ENCODE data around the gene SPATA6L. TPM values are rescaled to one million over a fixed set of nuclear protein-coding genes. Genes with fewer than 3 reads are reported as not detected.

The SPATA6L gene
- total and polyA plus RNA-seq, 10 of the 15 experiments (the other 5 are each of a cell fraction or from before 2014, with no cell fraction given) = 0.37 to 1.6 (median 0.91) TPM

DNA sequence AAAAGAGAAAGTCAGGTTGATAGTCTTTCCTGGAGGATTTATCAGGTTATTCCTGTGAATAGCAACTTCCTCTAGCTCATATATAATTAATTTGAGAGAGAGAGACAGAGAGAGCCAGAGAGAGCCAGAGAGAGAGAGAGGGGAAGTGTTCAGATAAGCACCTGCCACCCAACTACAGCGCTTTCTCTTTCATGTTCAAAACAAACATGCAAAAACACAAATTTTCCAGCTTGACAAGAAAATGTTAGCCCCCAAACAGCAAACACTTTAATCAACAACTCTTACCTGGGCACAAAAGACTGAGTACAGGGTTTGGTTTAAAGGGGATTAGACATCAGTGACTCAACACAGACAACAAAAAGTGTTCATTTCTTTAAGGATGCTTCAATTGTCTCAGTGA is 65.9 kb downstream of the SPATA6L start:
- ChIA-PET POLR2A (interaction anchor here (0.6 kb wide), 1 partner anchor 29 kb away, joined by 3 read pairs; no protein-coding TSS in a partner anchor), CTCF (interaction anchor here (0.7 to 1.2 kb wide), 5 partner anchors 15 to 213 kb away, joined by 3 read pairs; no protein-coding TSS in a partner anchor), SMC1A (ENCODE audit: uncharacterized antibody, unreplicated experiment) (interaction anchor here (0.9 to 1.1 kb wide), 4 partner anchors 17 to 208 kb away, joined by 3 to 4 read pairs (median 3); no protein-coding TSS in a partner anchor), RAD21 (ENCODE audit: unreplicated experiment) (interaction anchor here (0.6 kb wide), 1 partner anchor 239 kb away, joined by 3 read pairs; no protein-coding TSS in a partner anchor)
- in situ Hi-C loops (cut with MboI) = no loop called here
- H4K20me1 ChIP-seq (ENCODE audit: control insufficient read depth, insufficient read depth) = no peaks in the 10 kb centered on the region
- H3K9ac ChIP-seq (ENCODE audit: control insufficient read depth, insufficient read depth, low read length) = no peak overlapping the region
- no TSS peak for BruUV-seq (replicated peaks)
- WGBS (ENCODE audit: insufficient coverage, insufficient replicate concordance, low lambda C conversion rate, missing lambda C conversion rate) = 73% methylated on average over 1 of the region's 1 CpG
- DNase-seq (ENCODE audit: low read depth, low spot score) (no peak), FAIRE-seq (no peak), ATAC-seq (no peak)
- peaks cover 5% of the 10 kb centered on the region; the same call in 1 of the 2 replicates for H3K4me1 ChIP-seq (ENCODE audit: control insufficient read depth, insufficient read depth, low read length)
- intact Hi-C loops (cut with micrococcal nuclease; ENCODE audit: unreplicated experiment) = loop anchor here (5.0 kb wide), 1 partner anchor 147 kb away; no protein-coding TSS in a partner anchor
- TF ChIP-seq ZZZ3 (IDR thresholded peaks at IDR 0.05; ENCODE audit: control insufficient read depth, insufficient read length, low read depth) (peak; percentile 59), JUNB (IDR thresholded peaks at IDR 0.05) (no peak)
- H3K4me3 ChIP-seq = no peak overlapping the region
- H3K4me2 ChIP-seq (ENCODE audit: control insufficient read depth, insufficient read depth) = no peak overlapping the region
- no peak overlapping the region for H3K27ac ChIP-seq (ENCODE audit: control insufficient read depth, insufficient read depth)
- H3K27me3 ChIP-seq (replicated peaks in 1 of 2; ENCODE audit: control insufficient read depth in 2 of 2, insufficient read depth in 2 of 2, low read length in 1 of 2) = no peaks in the 10 kb centered on the region
- H3K79me2 ChIP-seq (ENCODE audit: control insufficient read depth, insufficient read depth, low read length) = no peaks in the 10 kb centered on the region
- no peaks in the 10 kb centered on the region for H3K36me3 ChIP-seq (ENCODE audit: control insufficient read depth in 2 of 2, insufficient read depth in 2 of 2, low read length in 1 of 2)
- H3K9me3 ChIP-seq (replicated peaks; ENCODE audit: control insufficient read depth, insufficient read depth, low read length) = no peaks in the 10 kb centered on the region; the same call in 2 of the 3 replicates
- H2AFZ ChIP-seq (ENCODE audit: control insufficient read depth, low read depth, low read length) = peak overlapping the region; percentile 41

DNA sequence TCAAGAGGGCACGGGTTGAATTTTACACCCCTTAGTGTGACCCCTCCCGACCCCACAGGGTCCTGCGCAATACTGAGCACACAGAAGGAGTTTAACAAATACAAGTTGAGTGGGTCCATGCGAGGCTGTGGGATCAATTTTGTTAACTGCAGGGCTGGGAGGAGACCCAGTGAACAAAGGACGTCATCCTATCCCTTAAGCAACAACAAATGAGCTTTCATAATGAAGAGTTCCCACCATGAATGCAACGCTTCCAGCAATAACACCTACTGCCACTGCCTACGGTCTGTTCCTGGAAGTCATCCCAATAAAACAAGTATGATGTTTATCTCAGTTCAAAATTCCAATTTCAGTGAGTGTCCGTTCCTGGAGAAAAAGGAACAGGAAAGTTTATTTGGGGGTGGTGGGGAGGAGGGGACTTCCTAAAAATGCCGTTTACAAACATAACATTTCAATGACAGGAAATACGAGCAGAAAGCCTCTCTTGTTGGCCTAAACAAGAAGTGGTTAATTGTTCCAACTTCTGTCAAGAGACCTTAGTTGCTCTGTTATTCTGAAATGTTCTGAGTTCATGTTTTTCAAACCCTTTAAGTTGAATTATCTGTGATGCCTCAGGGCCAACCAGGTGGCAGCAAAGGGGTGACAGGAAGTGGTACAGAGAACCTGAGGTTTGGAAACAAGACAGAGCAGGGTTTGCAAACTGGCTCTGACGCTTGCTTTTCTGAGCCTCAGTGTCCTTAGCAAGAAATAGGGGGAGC is 69.9 kb downstream of the SPATA6L start:
- Histone ChIP-seq H3K4me3 (no peak overlapping the region), H3K79me2 (ENCODE audit: control insufficient read depth, insufficient read depth, low read length) (no peaks in the 10 kb centered on the region), H3K9ac (ENCODE audit: control insufficient read depth, insufficient read depth, low read length) (no peak overlapping the region), H4K20me1 (ENCODE audit: control insufficient read depth, insufficient read depth) (no peaks in the 10 kb centered on the region), H3K4me1 (ENCODE audit: control insufficient read depth, insufficient read depth, low read length) (peaks cover 5% of the 10 kb centered on the region; the same call in 1 of the 2 replicates), H2AFZ (ENCODE audit: control insufficient read depth, low read depth, low read length) (peak overlapping the region; percentile 62), H3K36me3 (ENCODE audit: control insufficient read depth in 2 of 2, insufficient read depth in 2 of 2, low read length in 1 of 2) (no peaks in the 10 kb centered on the region), H3K27ac (ENCODE audit: control insufficient read depth, insufficient read depth) (no peak overlapping the region; the same call in 1 of the 2 replicates), H3K4me2 (ENCODE audit: control insufficient read depth, insufficient read depth) (no peak overlapping the region), H3K27me3 (replicated peaks in 1 of 2; ENCODE audit: control insufficient read depth in 2 of 2, insufficient read depth in 2 of 2, low read length in 1 of 2) (no peaks in the 10 kb centered on the region), H3K9me3 (replicated peaks; ENCODE audit: control insufficient read depth, insufficient read depth, low read length) (no peaks in the 10 kb centered on the region; the same call in 2 of the 3 replicates)
- intact Hi-C loops (cut with micrococcal nuclease; ENCODE audit: unreplicated experiment) = no loop called here
- ChIA-PET CTCF (interaction anchor here (0.6 kb wide), 1 partner anchor 166 kb away, joined by 3 read pairs; no protein-coding TSS in a partner anchor), SMC1A (ENCODE audit: uncharacterized antibody, unreplicated experiment) (interaction anchor here (0.7 kb wide), 1 partner anchor 10 kb away, joined by 3 read pairs; no protein-coding TSS in a partner anchor), RAD21 (ENCODE audit: unreplicated experiment) (no interaction called here), POLR2A (no interaction called here)
- in situ Hi-C loops (cut with MboI) = no loop called here
- peak; percentile 72 for FAIRE-seq
- BruUV-seq (replicated peaks) = no TSS peak
- DNase-seq (ENCODE audit: low read depth, low spot score) = peak; percentile 5
- WGBS (ENCODE audit: insufficient coverage, insufficient replicate concordance, low lambda C conversion rate, missing lambda C conversion rate) = 63% methylated on average over 11 of the region's 11 CpGs
- ATAC-seq = peak; percentile 60
- TF ChIP-seq RB1 (IDR thresholded peaks at IDR 0.05; ENCODE audit: borderline replicate concordance) (no peak), YY1 (IDR thresholded peaks at IDR 0.05; ENCODE audit: low read depth, low read length) (no peak), HDAC2 (IDR thresholded peaks at IDR 0.05) (no peak), BCL11A (IDR thresholded peaks at IDR 0.05; ENCODE audit: low read depth, low read length) (no peak), STAT1 (conservative IDR thresholded peaks at IDR 0.05) (no peak), YBX1 (IDR thresholded peaks at IDR 0.05) (no peak)
- TF ChIP-seq, protein P1, sequence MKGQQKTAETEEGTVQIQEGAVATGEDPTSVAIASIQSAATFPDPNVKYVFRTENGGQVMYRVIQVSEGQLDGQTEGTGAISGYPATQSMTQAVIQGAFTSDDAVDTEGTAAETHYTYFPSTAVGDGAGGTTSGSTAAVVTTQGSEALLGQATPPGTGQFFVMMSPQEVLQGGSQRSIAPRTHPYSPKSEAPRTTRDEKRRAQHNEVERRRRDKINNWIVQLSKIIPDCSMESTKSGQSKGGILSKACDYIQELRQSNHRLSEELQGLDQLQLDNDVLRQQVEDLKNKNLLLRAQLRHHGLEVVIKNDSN (IDR thresholded peaks at IDR 0.05; ENCODE audit: borderline replicate concordance, extremely low read length, insufficient read depth, low read depth, low read length) = no peak
- TF ChIP-seq, protein P2, sequence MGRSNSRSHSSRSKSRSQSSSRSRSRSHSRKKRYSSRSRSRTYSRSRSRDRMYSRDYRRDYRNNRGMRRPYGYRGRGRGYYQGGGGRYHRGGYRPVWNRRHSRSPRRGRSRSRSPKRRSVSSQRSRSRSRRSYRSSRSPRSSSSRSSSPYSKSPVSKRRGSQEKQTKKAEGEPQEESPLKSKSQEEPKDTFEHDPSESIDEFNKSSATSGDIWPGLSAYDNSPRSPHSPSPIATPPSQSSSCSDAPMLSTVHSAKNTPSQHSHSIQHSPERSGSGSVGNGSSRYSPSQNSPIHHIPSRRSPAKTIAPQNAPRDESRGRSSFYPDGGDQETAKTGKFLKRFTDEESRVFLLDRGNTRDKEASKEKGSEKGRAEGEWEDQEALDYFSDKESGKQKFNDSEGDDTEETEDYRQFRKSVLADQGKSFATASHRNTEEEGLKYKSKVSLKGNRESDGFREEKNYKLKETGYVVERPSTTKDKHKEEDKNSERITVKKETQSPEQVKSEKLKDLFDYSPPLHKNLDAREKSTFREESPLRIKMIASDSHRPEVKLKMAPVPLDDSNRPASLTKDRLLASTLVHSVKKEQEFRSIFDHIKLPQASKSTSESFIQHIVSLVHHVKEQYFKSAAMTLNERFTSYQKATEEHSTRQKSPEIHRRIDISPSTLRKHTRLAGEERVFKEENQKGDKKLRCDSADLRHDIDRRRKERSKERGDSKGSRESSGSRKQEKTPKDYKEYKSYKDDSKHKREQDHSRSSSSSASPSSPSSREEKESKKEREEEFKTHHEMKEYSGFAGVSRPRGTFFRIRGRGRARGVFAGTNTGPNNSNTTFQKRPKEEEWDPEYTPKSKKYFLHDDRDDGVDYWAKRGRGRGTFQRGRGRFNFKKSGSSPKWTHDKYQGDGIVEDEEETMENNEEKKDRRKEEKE (IDR thresholded peaks at IDR 0.05) = no peak
- TF ChIP-seq, protein P3, sequence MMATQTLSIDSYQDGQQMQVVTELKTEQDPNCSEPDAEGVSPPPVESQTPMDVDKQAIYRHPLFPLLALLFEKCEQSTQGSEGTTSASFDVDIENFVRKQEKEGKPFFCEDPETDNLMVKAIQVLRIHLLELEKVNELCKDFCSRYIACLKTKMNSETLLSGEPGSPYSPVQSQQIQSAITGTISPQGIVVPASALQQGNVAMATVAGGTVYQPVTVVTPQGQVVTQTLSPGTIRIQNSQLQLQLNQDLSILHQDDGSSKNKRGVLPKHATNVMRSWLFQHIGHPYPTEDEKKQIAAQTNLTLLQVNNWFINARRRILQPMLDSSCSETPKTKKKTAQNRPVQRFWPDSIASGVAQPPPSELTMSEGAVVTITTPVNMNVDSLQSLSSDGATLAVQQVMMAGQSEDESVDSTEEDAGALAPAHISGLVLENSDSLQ (IDR thresholded peaks at IDR 0.05) = no peak

All from GM12878 (cell line).